22Rv1 (cell line): ENCODE results near the gene IFT81.

ENCODE experiments used
- CTCF ChIP-seq: fragments of 450-650 bp; IDR thresholded peaks from 2 replicates; pipeline ENCODE4 v1.5.1; 2017; ENCODE audit warnings: mild to moderate bottlenecking
- ZFX ChIP-seq: fragments of 450-650 bp; IDR thresholded peaks from 2 replicates; pipeline ENCODE4 v1.6.1; 2017; ENCODE audit warnings: antibody characterized with exemption, borderline replicate concordance

- TF ChIP-seq CTCF = no peak
- TF ChIP-seq ZFX = no peak
These were observed 48.3 kb upstream of the IFT81 start for GRCh38 chr12:110075880-110076279.
